Body of pancreas (tissue), 4 donors: ENCODE data around the gene PRTFDC1. TPM values are rescaled to one million over a fixed set of nuclear protein-coding genes. Genes with fewer than 3 reads are reported as not detected.

ENCODE experiments used
- ATAC-seq: fragments of 150-250 bp; one replicate; pipeline ENCODE4 v1.9.1; 2016
- DNase-seq, 4 donors: peaks; one replicate each; pipeline ENCODE4 v3.0.0-alpha.2; 2019
- H3K27ac ChIP-seq, 4 donors: fragments of 200-600 bp; sonication (generic); 1 replicate in 3 of 4; 2 replicates in 1 of 4; pipeline versions ENCODE4 v1.5.1 to v1.6.1; 2016 to 2019; ENCODE audit warnings: mild to moderate bottlenecking in 1 of 4, mixed read lengths in 1 of 4, moderate library complexity in 1 of 4
- H3K27me3 ChIP-seq, 2 donors: fragments of 200-600 bp; sonication (generic); one replicate each; pipeline ENCODE4 v1.6.0; 2016; ENCODE audit warnings: mild to moderate bottlenecking in 1 of 2
- H3K36me3 ChIP-seq, 2 donors: fragments of 200-600 bp; sonication (generic); replicated peaks in 1 of 2; 2 replicates each; pipeline ENCODE4 v1.5.1; 2016; ENCODE audit warnings: low read depth in 2 of 2; ENCODE audit not compliant: insufficient read depth in 1 of 2
- H3K4me1 ChIP-seq: fragments of 200-600 bp; sonication (generic); one replicate; pipeline ENCODE4 v1.6.0; 2016
- H3K4me3 ChIP-seq, 2 donors: fragments of 200-600 bp; sonication (generic); 1 replicate in 1 of 2; 2 replicates in 1 of 2; pipeline ENCODE4 v1.5.1; 2016 to 2019
- H3K9me3 ChIP-seq, 3 donors: fragments of 200-600 bp; sonication (generic); 1 replicate in 2 of 3; 2 replicates in 1 of 3; pipeline ENCODE4 v1.5.1; 2016
- POLR2A ChIP-seq, 3 donors: fragments of 450-650 bp; IDR thresholded peaks; one replicate each; pipeline ENCODE4 v1.6.1; 2016; ENCODE audit warnings: antibody characterized with exemption in 3 of 3, mild to moderate bottlenecking in 2 of 3
- WGBS, 2 donors: methylation state at CpG; one replicate each; pipeline ENCODE4 v1.1.5; 2017; 5-methylcytosine and 5-hydroxymethylcytosine counted together
- intact Hi-C: fragments of 100-400 bp; cut with DNase I; formaldehyde crosslinking; loops from one replicate; pipeline ENCODE4 v1.15.1; 2023
- total RNA-seq, 2 donors: library from RNA; depleted of rRNA; stranded (reverse); fragments of >200 nt; gene quantifications; one replicate each; pipeline ENCODE4 v1.1.0, GENCODE V29; 2016
- TF ChIP-seq, protein P1 (sequence below), 7 experiments: fragments of 450-650 bp in 4 of 7; fragments of 200-600 bp in 3 of 7; sonication (generic) in 3 of 7; IDR thresholded peaks; one replicate each; pipeline ENCODE4 v1.5.1; 2016 to 2019; ENCODE audit warnings: antibody characterized with exemption in 7 of 7

Gene PRTFDC1
- total RNA-seq, 2 donors from 2014 or later = 6.5 to 14.2 TPM

- Histone ChIP-seq H3K36me3 (no peaks in the 10 kb centered on the region), H3K9me3 (no peaks in the 10 kb centered on the region), H3K27ac (no peak overlapping the region), H3K27me3 (no peaks in the 10 kb centered on the region), H3K4me1 (peaks cover 12% of the 10 kb centered on the region), H3K4me3 (no peak overlapping the region)
- intact Hi-C loops = no loop called here
- no peak for ATAC-seq
- TF ChIP-seq, protein P1, sequence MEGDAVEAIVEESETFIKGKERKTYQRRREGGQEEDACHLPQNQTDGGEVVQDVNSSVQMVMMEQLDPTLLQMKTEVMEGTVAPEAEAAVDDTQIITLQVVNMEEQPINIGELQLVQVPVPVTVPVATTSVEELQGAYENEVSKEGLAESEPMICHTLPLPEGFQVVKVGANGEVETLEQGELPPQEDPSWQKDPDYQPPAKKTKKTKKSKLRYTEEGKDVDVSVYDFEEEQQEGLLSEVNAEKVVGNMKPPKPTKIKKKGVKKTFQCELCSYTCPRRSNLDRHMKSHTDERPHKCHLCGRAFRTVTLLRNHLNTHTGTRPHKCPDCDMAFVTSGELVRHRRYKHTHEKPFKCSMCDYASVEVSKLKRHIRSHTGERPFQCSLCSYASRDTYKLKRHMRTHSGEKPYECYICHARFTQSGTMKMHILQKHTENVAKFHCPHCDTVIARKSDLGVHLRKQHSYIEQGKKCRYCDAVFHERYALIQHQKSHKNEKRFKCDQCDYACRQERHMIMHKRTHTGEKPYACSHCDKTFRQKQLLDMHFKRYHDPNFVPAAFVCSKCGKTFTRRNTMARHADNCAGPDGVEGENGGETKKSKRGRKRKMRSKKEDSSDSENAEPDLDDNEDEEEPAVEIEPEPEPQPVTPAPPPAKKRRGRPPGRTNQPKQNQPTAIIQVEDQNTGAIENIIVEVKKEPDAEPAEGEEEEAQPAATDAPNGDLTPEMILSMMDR (IDR thresholded peaks at IDR 0.05) = no peak
- no peak for TF ChIP-seq POLR2A (IDR thresholded peaks at IDR 0.05)
- DNase-seq = no peak
- WGBS, 2 donors = 78 to 80% methylated on average over 2 of the region's 2 CpGs
These were observed 52.8 kb downstream of the PRTFDC1 start for GRCh38 chr10:24899571-24899970.

DNA sequence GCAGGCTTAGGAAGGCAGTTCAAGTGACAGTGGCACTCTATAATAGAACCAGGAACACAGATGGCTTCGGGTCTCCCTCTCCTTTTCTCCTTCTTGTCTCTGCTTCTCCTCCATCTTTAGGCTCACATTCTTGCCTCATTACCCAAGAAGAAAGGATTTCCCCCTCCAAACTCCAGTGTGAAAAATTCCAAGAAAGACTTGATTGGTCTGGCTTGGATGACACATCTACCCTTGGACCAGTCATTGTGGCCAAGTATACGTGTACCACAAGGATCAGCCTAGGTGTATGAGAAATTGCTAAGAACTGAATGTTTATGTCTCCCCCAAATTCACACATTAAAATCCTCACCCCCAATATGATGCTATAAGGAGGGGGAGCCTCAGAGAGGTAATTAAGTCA lies 53.9 kb downstream of the PRTFDC1 start:
- H3K4me3 ChIP-seq = no peak overlapping the region
- no peak for ATAC-seq
- no peaks in the 10 kb centered on the region for H3K9me3 ChIP-seq
- no peak overlapping the region for H3K27ac ChIP-seq
- peaks cover 12% of the 10 kb centered on the region for H3K4me1 ChIP-seq
- no peak for TF ChIP-seq POLR2A (IDR thresholded peaks at IDR 0.05)
- TF ChIP-seq, protein P1 (IDR thresholded peaks at IDR 0.05) = no peak
- no peaks in the 10 kb centered on the region for H3K36me3 ChIP-seq
- no peak for DNase-seq
- no peaks in the 10 kb centered on the region for H3K27me3 ChIP-seq
- WGBS, 2 donors = 95 to 96% methylated on average over 2 of the region's 2 CpGs
- intact Hi-C loops = no loop called here

GRCh38 chr10:24897326-24897926 lies 55.0 kb downstream of the PRTFDC1 start:
- H3K4me1 ChIP-seq = peaks cover 11% of the 10 kb centered on the region
- no peak for DNase-seq
- no peaks in the 10 kb centered on the region for H3K27me3 ChIP-seq
- no peak for ATAC-seq
- H3K4me3 ChIP-seq = no peak overlapping the region
- H3K36me3 ChIP-seq = no peaks in the 10 kb centered on the region
- 71% methylated on average over 4 of the region's 4 CpGs for WGBS, 2 donors
- H3K27ac ChIP-seq = no peak overlapping the region
- TF ChIP-seq, protein P1 (IDR thresholded peaks at IDR 0.05) = no peak
- no peak for TF ChIP-seq POLR2A (IDR thresholded peaks at IDR 0.05)
- intact Hi-C loops = no loop called here
- no peaks in the 10 kb centered on the region for H3K9me3 ChIP-seq

- Histone ChIP-seq H3K27me3 (no peaks in the 10 kb centered on the region), H3K9me3 (no peaks in the 10 kb centered on the region), H3K4me1 (no peaks in the 10 kb centered on the region), H3K4me3 (no peak overlapping the region), H3K36me3 (no peaks in the 10 kb centered on the region), H3K27ac (no peak overlapping the region)
- WGBS, 2 donors = 78 to 87% methylated on average over 8 of the region's 8 CpGs
- intact Hi-C loops = no loop called here
- ATAC-seq (no peak), DNase-seq (no peak)
- no peak for TF ChIP-seq POLR2A (IDR thresholded peaks at IDR 0.05)
These were observed 57.7 kb downstream of the PRTFDC1 start for GRCh38 chr10:24894728-24895127.

DNA sequence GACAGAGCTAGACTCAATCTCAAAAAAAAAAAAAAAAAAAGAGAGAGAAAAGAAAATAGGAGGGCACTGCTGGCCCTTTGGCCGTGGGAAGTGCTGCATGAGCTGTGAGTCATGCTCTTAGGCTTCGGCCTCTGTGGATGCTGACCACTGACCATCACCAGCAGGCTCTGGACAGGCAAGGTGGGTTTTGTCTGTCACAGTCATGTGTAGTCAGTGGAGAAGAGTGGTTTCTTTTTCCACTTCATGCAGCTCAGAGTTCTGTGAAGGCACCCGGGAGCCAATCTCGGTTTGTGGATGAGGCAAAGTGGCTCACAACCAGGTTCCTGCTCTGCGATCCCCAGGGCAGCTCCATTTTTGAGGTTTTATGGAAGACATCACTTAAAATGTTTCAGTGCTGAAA lies 58.1 kb downstream of the PRTFDC1 start:
- H3K27ac ChIP-seq = no peak overlapping the region
- H3K36me3 ChIP-seq = no peaks in the 10 kb centered on the region
- no peaks in the 10 kb centered on the region for H3K4me1 ChIP-seq
- H3K9me3 ChIP-seq = no peaks in the 10 kb centered on the region
- peak in 1 of 4 donors; percentile 10 for DNase-seq
- no peak for ATAC-seq
- no peaks in the 10 kb centered on the region for H3K27me3 ChIP-seq
- H3K4me3 ChIP-seq = no peak overlapping the region
- 86 to 98% methylated on average over 5 of the region's 5 CpGs for WGBS, 2 donors
- intact Hi-C loops = no loop called here
- TF ChIP-seq, protein P1 (IDR thresholded peaks at IDR 0.05) = no peak
- TF ChIP-seq POLR2A (IDR thresholded peaks at IDR 0.05) = no peak
